ENCODE results near the gene SLC6A15. TPM values are rescaled to one million over a fixed set of nuclear protein-coding genes. Genes with fewer than 3 reads are reported as not detected.

SLC6A15 gene
- polyA plus RNA-seq, 2 donors = 2.0 to 2.6 TPM

DNA sequence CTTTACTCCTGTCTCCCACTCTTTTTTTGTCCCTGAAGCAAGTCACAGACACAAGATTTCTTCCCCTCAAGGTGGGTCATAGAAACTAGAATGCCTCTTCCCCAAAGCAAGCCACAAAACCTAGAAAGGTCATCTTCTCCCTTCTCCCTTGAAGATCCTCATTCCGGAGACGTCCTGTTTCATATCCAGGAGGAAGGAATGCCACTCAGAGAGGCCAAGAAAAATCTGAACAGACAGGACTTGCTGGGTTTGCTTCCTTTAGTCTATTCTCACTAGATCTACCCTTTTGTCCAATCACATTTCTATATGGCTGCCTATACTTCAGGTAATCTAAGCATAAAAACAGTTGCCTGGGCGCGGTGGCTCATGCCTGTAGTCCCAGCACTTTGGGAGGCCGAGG is 23.7 kb downstream of the SLC6A15 start:
- WGBS, 2 donors = 89 to 93% methylated on average over 5 of the region's 5 CpGs
- no peaks in the 10 kb centered on the region for H3K4me1 ChIP-seq (ENCODE audit: control insufficient read depth in 2 of 2, insufficient read depth in 2 of 2, low read length in 1 of 2)
- no peak overlapping the region for H3K4me3 ChIP-seq (ENCODE audit: low read depth in 1 of 2, low read length in 2 of 2)
- no peaks in the 10 kb centered on the region for H3K9me3 ChIP-seq (ENCODE audit: control insufficient read depth in 2 of 2, insufficient read depth in 1 of 2, low read depth in 1 of 2, low read length in 1 of 2)
- no peak overlapping the region for H3K27ac ChIP-seq (ENCODE audit: low read depth in 2 of 2, low read length in 1 of 2)
- H3K27me3 ChIP-seq (ENCODE audit: control insufficient read depth in 1 of 2, insufficient read depth in 2 of 2, low read length in 2 of 2) = no peaks in the 10 kb centered on the region
- no peaks in the 10 kb centered on the region for H3K36me3 ChIP-seq (ENCODE audit: control insufficient read depth in 2 of 2, insufficient read depth in 2 of 2, low read length in 1 of 2)

DNA sequence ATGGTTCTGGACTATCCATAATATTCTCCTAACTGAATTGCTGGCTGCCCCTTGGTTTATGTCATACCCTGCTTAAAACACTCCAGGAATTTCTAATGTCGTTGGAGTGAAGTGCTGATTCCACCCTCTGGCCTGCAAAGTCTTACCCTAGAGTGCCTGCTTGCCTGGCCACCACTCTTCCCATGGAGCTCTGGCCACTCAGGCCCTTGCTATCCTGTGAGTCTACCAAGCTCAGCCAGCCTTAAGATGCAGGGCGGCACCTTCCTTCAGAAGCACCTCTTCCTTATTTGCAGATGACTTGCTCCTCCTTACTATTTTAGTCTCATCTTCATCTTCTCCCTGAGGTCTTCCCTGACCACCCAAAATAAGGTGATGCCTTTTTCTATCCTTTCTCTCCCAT is 35.3 kb downstream of the SLC6A15 start:
- Histone ChIP-seq H3K36me3 (ENCODE audit: control insufficient read depth in 2 of 2, insufficient read depth in 2 of 2, low read length in 1 of 2) (no peaks in the 10 kb centered on the region), H3K27me3 (ENCODE audit: control insufficient read depth in 1 of 2, insufficient read depth in 2 of 2, low read length in 2 of 2) (no peaks in the 10 kb centered on the region), H3K4me3 (ENCODE audit: low read depth in 1 of 2, low read length in 2 of 2) (no peak overlapping the region), H3K9me3 (ENCODE audit: control insufficient read depth in 2 of 2, insufficient read depth in 1 of 2, low read depth in 1 of 2, low read length in 1 of 2) (no peaks in the 10 kb centered on the region), H3K27ac (ENCODE audit: low read depth in 2 of 2, low read length in 1 of 2) (no peak overlapping the region), H3K4me1 (ENCODE audit: control insufficient read depth in 2 of 2, insufficient read depth in 2 of 2, low read length in 1 of 2) (no peaks in the 10 kb centered on the region)
- 64 to 71% methylated on average over 2 of the region's 2 CpGs for WGBS, 2 donors

- no peaks in the 10 kb centered on the region for H3K27me3 ChIP-seq (ENCODE audit: control insufficient read depth in 1 of 2, insufficient read depth in 2 of 2, low read length in 2 of 2)
- H3K4me1 ChIP-seq (ENCODE audit: control insufficient read depth in 2 of 2, insufficient read depth in 2 of 2, low read length in 1 of 2) = no peaks in the 10 kb centered on the region
- no peak overlapping the region for H3K27ac ChIP-seq (ENCODE audit: low read depth in 2 of 2, low read length in 1 of 2)
- no peaks in the 10 kb centered on the region for H3K9me3 ChIP-seq (ENCODE audit: control insufficient read depth in 2 of 2, insufficient read depth in 1 of 2, low read depth in 1 of 2, low read length in 1 of 2)
- 66% methylated on average over 4 of the region's 4 CpGs for WGBS, 2 donors
- H3K36me3 ChIP-seq (ENCODE audit: control insufficient read depth in 2 of 2, insufficient read depth in 2 of 2, low read length in 1 of 2) = no peaks in the 10 kb centered on the region
- H3K4me3 ChIP-seq (ENCODE audit: low read depth in 1 of 2, low read length in 2 of 2) = no peak overlapping the region
These were observed 37.4 kb downstream of the SLC6A15 start for GRCh38 chr12:84875241-84875640.

DNA sequence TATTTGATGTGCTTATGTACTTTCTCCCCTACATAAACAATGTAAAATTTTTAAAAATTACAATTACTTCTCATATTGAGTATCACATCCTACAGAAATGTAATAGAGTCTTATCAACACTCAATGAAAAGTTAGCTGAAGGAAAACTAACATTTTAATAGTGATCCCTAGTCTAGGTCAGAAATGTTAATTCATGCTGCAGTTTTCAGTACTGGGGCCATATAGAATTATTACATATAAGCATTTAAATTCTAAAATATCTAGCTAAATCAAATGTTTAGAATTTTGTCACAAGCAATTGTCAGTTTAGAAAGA is 37.8 kb downstream of the SLC6A15 start:
- Histone ChIP-seq H3K27me3 (ENCODE audit: control insufficient read depth in 1 of 2, insufficient read depth in 2 of 2, low read length in 2 of 2) (no peaks in the 10 kb centered on the region), H3K27ac (ENCODE audit: low read depth in 2 of 2, low read length in 1 of 2) (no peak overlapping the region), H3K36me3 (ENCODE audit: control insufficient read depth in 2 of 2, insufficient read depth in 2 of 2, low read length in 1 of 2) (no peaks in the 10 kb centered on the region), H3K9me3 (ENCODE audit: control insufficient read depth in 2 of 2, insufficient read depth in 1 of 2, low read depth in 1 of 2, low read length in 1 of 2) (no peaks in the 10 kb centered on the region), H3K4me3 (ENCODE audit: low read depth in 1 of 2, low read length in 2 of 2) (no peak overlapping the region), H3K4me1 (ENCODE audit: control insufficient read depth in 2 of 2, insufficient read depth in 2 of 2, low read length in 1 of 2) (no peaks in the 10 kb centered on the region)

DNA sequence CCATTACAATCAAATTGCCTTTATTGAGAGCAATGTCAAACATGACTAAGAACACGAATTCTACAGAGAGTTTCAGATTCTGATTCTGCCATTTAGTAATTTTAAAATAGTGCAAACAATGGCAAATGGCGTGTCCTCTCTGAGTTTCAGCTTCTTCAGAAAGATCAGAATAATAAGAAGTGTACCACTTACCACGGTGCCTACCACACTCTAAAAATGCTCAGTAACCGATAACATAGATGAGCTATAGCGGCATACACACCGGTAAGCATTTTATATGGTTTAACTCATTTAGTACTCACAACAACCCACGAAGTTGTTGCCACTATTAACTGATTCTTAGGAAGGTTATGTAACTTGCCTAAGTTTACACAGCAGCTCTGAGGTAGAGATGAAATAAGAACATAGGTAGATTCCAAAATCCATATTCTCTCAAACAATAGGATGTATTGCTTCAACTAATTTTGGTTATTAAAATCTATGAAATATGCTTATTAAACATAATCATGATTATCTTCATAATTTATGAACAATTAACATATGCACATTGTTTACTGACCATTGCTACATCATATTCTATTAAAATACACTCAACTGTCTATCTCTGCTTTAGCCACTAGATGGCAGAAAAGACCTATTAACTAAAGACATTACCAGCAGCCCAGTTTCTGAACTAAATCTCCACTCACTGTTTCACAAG is 38.3 kb downstream of the SLC6A15 start:
- Histone ChIP-seq H3K27me3 (ENCODE audit: control insufficient read depth in 1 of 2, insufficient read depth in 2 of 2, low read length in 2 of 2) (no peaks in the 10 kb centered on the region), H3K9me3 (ENCODE audit: control insufficient read depth in 2 of 2, insufficient read depth in 1 of 2, low read depth in 1 of 2, low read length in 1 of 2) (no peaks in the 10 kb centered on the region), H3K4me1 (ENCODE audit: control insufficient read depth in 2 of 2, insufficient read depth in 2 of 2, low read length in 1 of 2) (no peaks in the 10 kb centered on the region), H3K36me3 (ENCODE audit: control insufficient read depth in 2 of 2, insufficient read depth in 2 of 2, low read length in 1 of 2) (no peaks in the 10 kb centered on the region), H3K27ac (ENCODE audit: low read depth in 2 of 2, low read length in 1 of 2) (no peak overlapping the region), H3K4me3 (ENCODE audit: low read depth in 1 of 2, low read length in 2 of 2) (no peak overlapping the region)
- WGBS, 2 donors = 49 to 59% methylated on average over 7 of the region's 7 CpGs

- Histone ChIP-seq H3K27ac (ENCODE audit: low read depth in 2 of 2, low read length in 1 of 2) (no peak overlapping the region), H3K27me3 (ENCODE audit: control insufficient read depth in 1 of 2, insufficient read depth in 2 of 2, low read length in 2 of 2) (no peaks in the 10 kb centered on the region), H3K9me3 (ENCODE audit: control insufficient read depth in 2 of 2, insufficient read depth in 1 of 2, low read depth in 1 of 2, low read length in 1 of 2) (no peaks in the 10 kb centered on the region), H3K4me3 (ENCODE audit: low read depth in 1 of 2, low read length in 2 of 2) (no peak overlapping the region), H3K36me3 (ENCODE audit: control insufficient read depth in 2 of 2, insufficient read depth in 2 of 2, low read length in 1 of 2) (no peaks in the 10 kb centered on the region), H3K4me1 (ENCODE audit: control insufficient read depth in 2 of 2, insufficient read depth in 2 of 2, low read length in 1 of 2) (no peaks in the 10 kb centered on the region)
- WGBS, 2 donors = 61 to 67% methylated on average over 3 of the region's 3 CpGs
These were observed 50.4 kb downstream of the SLC6A15 start for GRCh38 chr12:84862186-84862585.

- H3K27ac ChIP-seq (ENCODE audit: low read depth in 2 of 2, low read length in 1 of 2) = no peak overlapping the region
- H3K36me3 ChIP-seq (ENCODE audit: control insufficient read depth in 2 of 2, insufficient read depth in 2 of 2, low read length in 1 of 2) = no peaks in the 10 kb centered on the region
- H3K27me3 ChIP-seq (ENCODE audit: control insufficient read depth in 1 of 2, insufficient read depth in 2 of 2, low read length in 2 of 2) = no peaks in the 10 kb centered on the region
- peaks cover 0 to 3% of the 10 kb centered on the region in 2 donors for H3K4me1 ChIP-seq (ENCODE audit: control insufficient read depth in 2 of 2, insufficient read depth in 2 of 2, low read length in 1 of 2)
- 78 to 79% methylated on average over 2 of the region's 2 CpGs for WGBS, 2 donors
- no peaks in the 10 kb centered on the region for H3K9me3 ChIP-seq (ENCODE audit: control insufficient read depth in 2 of 2, insufficient read depth in 1 of 2, low read depth in 1 of 2, low read length in 1 of 2)
- no peak overlapping the region for H3K4me3 ChIP-seq (ENCODE audit: low read depth in 1 of 2, low read length in 2 of 2)
These were observed 51.9 kb downstream of the SLC6A15 start for GRCh38 chr12:84860718-84861117.

GRCh38 chr12:84858796-84859195 is 53.8 kb downstream of the SLC6A15 start:
- 58 to 74% methylated on average over 2 of the region's 2 CpGs for WGBS, 2 donors

DNA sequence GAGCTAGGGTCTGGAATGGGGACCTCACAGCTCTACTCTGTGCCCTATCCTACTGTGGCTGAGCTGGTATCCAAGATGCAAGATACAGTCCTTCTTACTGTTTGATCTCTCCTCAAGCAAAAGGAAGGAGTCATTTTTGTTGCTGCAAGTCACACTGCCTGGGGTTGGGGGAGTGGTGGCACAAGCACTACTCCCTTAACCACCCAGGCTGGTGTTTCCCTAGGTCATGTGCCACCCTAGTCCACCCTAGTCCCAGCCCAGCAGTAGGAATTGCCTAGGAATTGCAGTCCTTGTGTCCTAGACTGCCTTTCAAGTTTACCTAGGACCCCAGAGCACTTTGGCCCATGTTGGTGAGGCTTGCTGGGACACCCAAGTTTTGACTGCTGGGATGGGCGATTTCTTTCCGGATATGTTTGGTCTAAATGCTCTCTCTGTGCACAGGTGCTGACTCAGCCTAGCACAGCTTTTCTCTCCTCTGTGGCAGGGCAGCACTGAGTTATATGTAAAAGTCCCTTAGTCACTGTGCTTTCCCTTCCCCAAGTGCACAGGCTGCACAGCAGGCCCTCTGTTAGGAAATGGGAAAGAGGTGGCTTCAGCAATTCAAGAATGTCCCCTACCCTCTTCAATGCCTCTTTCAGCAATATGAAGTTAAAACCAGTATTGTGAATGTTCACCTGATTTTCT is 54.9 kb downstream of the SLC6A15 start:
- 92 to 95% methylated on average over 2 of the region's 2 CpGs for WGBS, 2 donors
- H3K27me3 ChIP-seq (ENCODE audit: control insufficient read depth in 1 of 2, insufficient read depth in 2 of 2, low read length in 2 of 2) = no peaks in the 10 kb centered on the region
- H3K36me3 ChIP-seq (ENCODE audit: control insufficient read depth in 2 of 2, insufficient read depth in 2 of 2, low read length in 1 of 2) = no peaks in the 10 kb centered on the region
- H3K4me3 ChIP-seq (ENCODE audit: low read depth in 1 of 2, low read length in 2 of 2) = no peak overlapping the region
- H3K9me3 ChIP-seq (ENCODE audit: control insufficient read depth in 2 of 2, insufficient read depth in 1 of 2, low read depth in 1 of 2, low read length in 1 of 2) = no peaks in the 10 kb centered on the region
- H3K4me1 ChIP-seq (ENCODE audit: control insufficient read depth in 2 of 2, insufficient read depth in 2 of 2, low read length in 1 of 2) = peaks cover 0 to 3% of the 10 kb centered on the region in 2 donors
- H3K27ac ChIP-seq (ENCODE audit: low read depth in 2 of 2, low read length in 1 of 2) = no peak overlapping the region

More at GRCh38 chr12:84858796-84859195, 53.8 kb downstream of the SLC6A15 start:
- H3K4me1 ChIP-seq (ENCODE audit: control insufficient read depth in 2 of 2, insufficient read depth in 2 of 2, low read length in 1 of 2) = peaks cover 0 to 3% of the 10 kb centered on the region in 2 donors
- H3K36me3 ChIP-seq (ENCODE audit: control insufficient read depth in 2 of 2, insufficient read depth in 2 of 2, low read length in 1 of 2) = no peaks in the 10 kb centered on the region
- H3K27me3 ChIP-seq (ENCODE audit: control insufficient read depth in 1 of 2, insufficient read depth in 2 of 2, low read length in 2 of 2) = no peaks in the 10 kb centered on the region
- no peak overlapping the region for H3K27ac ChIP-seq (ENCODE audit: low read depth in 2 of 2, low read length in 1 of 2)
- no peak overlapping the region for H3K4me3 ChIP-seq (ENCODE audit: low read depth in 1 of 2, low read length in 2 of 2)
- H3K9me3 ChIP-seq (ENCODE audit: control insufficient read depth in 2 of 2, insufficient read depth in 1 of 2, low read depth in 1 of 2, low read length in 1 of 2) = no peaks in the 10 kb centered on the region

All from esophagus (tissue), 2 donors.